PC-3 (cell line): ENCODE measurements around the gene XAGE1B.
"Not testable (repeated sequence)": the region's sequence is repeated elsewhere in the genome, so short reads cannot be mapped to it uniquely, and the experiment has no call there.

Source experiments
- EZH2 ChIP-seq: fragments of 300-600 bp; sonication (generic); IDR thresholded peaks from one replicate; pipeline ENCODE4 v1.6.1; 2017; ENCODE audit warnings: antibody characterized with exemption, mild to moderate bottlenecking, low read length; ENCODE audit not compliant: unreplicated experiment
- TF ChIP-seq, protein P1 (sequence below): fragments of 300-600 bp; sonication (generic); conservative IDR thresholded peaks from 2 replicates; pipeline ENCODE4 v1.5.1; 2017; ENCODE audit warnings: antibody characterized with exemption, low read depth, mild to moderate bottlenecking, low read length

DNA sequence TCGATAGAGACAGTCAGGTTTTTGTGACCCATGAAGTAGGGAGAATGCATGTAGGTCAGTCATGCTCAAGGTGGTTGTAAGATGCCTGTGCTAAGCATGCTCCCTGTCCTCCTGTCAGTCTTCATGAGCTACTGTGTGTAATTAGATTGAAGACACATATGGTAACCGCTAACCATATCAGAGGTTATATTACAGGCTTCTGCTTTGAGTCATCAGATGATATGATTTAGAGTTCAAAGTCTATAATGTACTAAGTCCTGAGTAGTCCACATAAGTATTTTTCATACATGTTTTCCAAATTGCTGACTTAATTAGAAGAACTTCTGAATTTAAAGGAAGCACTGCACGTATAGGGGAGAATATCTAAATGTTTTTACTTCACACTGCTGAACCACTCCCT lies 31.9 kb upstream of the XAGE1B start:
- TF ChIP-seq EZH2, result not testable (repeated sequence)
- TF ChIP-seq, protein P1, sequence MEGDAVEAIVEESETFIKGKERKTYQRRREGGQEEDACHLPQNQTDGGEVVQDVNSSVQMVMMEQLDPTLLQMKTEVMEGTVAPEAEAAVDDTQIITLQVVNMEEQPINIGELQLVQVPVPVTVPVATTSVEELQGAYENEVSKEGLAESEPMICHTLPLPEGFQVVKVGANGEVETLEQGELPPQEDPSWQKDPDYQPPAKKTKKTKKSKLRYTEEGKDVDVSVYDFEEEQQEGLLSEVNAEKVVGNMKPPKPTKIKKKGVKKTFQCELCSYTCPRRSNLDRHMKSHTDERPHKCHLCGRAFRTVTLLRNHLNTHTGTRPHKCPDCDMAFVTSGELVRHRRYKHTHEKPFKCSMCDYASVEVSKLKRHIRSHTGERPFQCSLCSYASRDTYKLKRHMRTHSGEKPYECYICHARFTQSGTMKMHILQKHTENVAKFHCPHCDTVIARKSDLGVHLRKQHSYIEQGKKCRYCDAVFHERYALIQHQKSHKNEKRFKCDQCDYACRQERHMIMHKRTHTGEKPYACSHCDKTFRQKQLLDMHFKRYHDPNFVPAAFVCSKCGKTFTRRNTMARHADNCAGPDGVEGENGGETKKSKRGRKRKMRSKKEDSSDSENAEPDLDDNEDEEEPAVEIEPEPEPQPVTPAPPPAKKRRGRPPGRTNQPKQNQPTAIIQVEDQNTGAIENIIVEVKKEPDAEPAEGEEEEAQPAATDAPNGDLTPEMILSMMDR, result not testable (repeated sequence)
